ENCODE data around the gene MCM9. TPM values are rescaled to one million over a fixed set of nuclear protein-coding genes. Genes with fewer than 3 reads are reported as not detected.

The MCM9 gene
- total and polyA plus RNA-seq, 2 of the 13 experiments (the other 11 are each of a cell fraction or from before 2014, with no cell fraction given): 3.8 to 17.2 TPM

DNA sequence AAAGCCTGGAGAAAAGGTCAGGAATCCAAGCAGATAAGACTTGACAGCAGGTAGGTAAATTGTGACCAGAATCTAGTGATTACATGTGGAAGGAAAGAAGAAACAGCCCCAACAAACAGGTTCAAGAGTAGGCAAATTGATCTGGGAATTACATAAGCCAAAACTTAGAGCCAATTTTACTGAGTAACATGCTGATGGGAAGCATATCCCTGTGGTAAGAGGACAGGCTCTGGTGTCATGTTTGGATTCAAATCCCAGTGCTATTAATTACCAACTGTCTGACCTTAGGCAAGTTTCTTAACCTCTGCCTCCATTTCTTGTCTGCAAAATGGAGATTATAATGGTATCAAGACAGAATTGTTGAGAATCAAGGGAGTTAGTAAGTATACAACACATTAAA, 20.4 kb downstream of the MCM9 start (continued):
- TF ChIP-seq, protein P1, sequence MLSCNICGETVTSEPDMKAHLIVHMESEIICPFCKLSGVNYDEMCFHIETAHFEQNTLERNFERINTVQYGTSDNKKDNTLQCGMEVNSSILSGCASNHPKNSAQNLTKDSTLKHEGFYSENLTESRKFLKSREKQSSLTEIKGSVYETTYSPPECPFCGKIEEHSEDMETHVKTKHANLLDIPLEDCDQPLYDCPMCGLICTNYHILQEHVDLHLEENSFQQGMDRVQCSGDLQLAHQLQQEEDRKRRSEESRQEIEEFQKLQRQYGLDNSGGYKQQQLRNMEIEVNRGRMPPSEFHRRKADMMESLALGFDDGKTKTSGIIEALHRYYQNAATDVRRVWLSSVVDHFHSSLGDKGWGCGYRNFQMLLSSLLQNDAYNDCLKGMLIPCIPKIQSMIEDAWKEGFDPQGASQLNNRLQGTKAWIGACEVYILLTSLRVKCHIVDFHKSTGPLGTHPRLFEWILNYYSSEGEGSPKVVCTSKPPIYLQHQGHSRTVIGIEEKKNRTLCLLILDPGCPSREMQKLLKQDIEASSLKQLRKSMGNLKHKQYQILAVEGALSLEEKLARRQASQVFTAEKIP (CRISPR knock-in tag; IDR thresholded peaks at IDR 0.05; ENCODE audit: borderline replicate concordance): no peak
- TF ChIP-seq DPF2 (CRISPR knock-in tag; IDR thresholded peaks at IDR 0.05; ENCODE audit: borderline replicate concordance, low read depth) (no peak), ZNF720 (CRISPR knock-in tag; IDR thresholded peaks at IDR 0.05) (no peak), ZNF253 (CRISPR knock-in tag; IDR thresholded peaks at IDR 0.05; ENCODE audit: borderline replicate concordance) (no peak), ZNF10 (CRISPR knock-in tag; IDR thresholded peaks at IDR 0.05; ENCODE audit: borderline replicate concordance, low read depth) (no peak), SRSF4 (IDR thresholded peaks at IDR 0.05; ENCODE audit: low read depth, low read length, poor library complexity, severe bottlenecking) (no peak), NCOA5 (CRISPR knock-in tag; IDR thresholded peaks at IDR 0.05) (no peak), TCF7 (IDR thresholded peaks at IDR 0.05; ENCODE audit: low read depth) (no peak), ZFP82 (CRISPR knock-in tag; IDR thresholded peaks at IDR 0.05; ENCODE audit: borderline replicate concordance) (no peak), ZNF563 (CRISPR knock-in tag; IDR thresholded peaks at IDR 0.05) (no peak), ZNF674 (CRISPR knock-in tag; IDR thresholded peaks at IDR 0.05; ENCODE audit: low read depth) (no peak), KLF16 (CRISPR knock-in tag; IDR thresholded peaks at IDR 0.05) (no peak), ZNF335 (CRISPR knock-in tag; IDR thresholded peaks at IDR 0.05) (no peak)
- TF ChIP-seq, protein P2, sequence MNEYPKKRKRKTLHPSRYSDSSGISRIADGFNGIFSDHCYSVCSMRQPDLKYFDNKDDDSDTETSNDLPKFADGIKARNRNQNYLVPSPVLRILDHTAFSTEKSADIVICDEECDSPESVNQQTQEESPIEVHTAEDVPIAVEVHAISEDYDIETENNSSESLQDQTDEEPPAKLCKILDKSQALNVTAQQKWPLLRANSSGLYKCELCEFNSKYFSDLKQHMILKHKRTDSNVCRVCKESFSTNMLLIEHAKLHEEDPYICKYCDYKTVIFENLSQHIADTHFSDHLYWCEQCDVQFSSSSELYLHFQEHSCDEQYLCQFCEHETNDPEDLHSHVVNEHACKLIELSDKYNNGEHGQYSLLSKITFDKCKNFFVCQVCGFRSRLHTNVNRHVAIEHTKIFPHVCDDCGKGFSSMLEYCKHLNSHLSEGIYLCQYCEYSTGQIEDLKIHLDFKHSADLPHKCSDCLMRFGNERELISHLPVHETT (CRISPR knock-in tag; conservative IDR thresholded peaks at IDR 0.05): no peak
- TF ChIP-seq, protein P3, sequence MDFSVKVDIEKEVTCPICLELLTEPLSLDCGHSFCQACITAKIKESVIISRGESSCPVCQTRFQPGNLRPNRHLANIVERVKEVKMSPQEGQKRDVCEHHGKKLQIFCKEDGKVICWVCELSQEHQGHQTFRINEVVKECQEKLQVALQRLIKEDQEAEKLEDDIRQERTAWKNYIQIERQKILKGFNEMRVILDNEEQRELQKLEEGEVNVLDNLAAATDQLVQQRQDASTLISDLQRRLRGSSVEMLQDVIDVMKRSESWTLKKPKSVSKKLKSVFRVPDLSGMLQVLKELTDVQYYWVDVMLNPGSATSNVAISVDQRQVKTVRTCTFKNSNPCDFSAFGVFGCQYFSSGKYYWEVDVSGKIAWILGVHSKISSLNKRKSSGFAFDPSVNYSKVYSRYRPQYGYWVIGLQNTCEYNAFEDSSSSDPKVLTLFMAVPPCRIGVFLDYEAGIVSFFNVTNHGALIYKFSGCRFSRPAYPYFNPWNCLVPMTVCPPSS (IDR thresholded peaks at IDR 0.05): no peak
